HG03108 (cell line): ENCODE measurements around the gene MCCD1.

Experiments
- ATAC-seq: cut with Tn5 transposase; IDR thresholded peaks from one replicate; pipeline ENCODE4 v1.9.1; 2021; ENCODE audit warnings: moderate library complexity; ENCODE audit not compliant: unreplicated experiment

Gene MCCD1

DNA sequence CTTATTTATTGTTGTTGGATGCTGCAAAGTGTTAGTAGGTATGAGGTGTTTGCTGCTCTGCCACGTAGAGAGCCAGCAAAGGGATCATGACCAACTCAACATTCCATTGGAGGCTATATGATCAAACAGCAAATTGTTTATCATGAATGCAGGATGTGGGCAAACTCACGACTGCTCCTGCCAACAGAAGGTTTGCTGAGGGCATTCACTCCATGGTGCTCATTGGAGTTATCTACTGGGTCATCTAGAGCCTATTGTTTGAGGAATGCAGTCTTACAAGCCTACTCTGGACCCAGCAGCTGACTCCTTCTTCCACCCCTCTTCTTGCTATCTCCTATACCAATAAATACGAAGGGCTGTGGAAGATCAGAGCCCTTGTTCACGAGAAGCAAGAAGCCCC, 18.8 kb upstream of the MCCD1 start:
- no peak for ATAC-seq

DNA sequence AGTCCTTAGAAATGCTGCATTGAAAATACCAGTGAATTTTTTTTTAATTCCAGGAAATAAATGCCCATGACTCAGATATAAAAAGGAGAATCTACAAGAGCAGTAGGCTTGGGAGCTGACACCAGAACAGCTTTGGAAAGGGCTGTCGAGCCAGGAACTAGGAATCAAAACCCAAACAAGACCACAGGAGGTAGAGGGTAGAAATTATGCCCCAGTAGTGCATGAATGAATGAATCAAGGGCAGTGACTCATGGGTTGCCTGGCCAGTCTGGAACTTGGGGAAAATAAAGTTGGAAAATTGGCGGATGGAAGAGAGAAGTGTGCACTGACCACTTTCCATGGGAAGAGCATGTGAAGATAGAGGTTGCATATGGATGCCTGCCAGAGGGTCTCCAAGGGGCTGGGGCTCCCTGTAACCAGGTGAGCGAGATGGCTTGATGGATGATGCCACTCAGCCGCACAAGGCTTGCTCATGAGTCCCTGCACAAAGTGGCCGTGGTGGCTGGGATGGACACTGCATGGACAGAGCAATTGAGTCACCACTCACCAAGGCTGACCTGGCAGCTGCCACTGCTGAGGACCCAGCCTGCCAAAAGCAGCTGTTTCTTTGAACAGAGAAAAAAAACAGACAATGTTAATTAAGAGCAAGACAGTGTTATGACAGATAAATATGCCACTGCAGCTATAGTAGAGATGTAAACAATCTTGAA, 15.2 kb upstream of the MCCD1 start:
- no peak for ATAC-seq

DNA sequence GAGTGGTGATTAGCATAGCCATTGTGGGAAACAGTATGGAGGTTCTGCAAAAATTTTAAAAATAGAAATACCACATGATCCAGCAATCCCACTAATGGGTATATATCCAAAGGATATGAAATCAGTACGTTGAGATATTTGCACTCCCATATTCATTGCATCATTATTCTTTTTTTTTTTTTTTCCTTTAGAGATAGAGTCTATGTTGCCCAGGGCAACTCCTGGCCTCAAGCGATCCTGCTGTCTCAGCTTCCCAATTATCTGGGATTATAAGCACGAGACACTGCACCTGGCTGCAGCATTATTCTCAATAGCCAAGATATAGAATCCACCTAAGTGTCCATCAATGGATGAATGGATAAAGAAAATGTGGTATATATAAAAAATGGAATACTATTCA, 6.9 kb upstream of the MCCD1 start:
- no peak for ATAC-seq

- no peak for ATAC-seq
Observed at GRCh38 chr6:31525553-31525931, 3.2 kb upstream of the MCCD1 start.

DNA sequence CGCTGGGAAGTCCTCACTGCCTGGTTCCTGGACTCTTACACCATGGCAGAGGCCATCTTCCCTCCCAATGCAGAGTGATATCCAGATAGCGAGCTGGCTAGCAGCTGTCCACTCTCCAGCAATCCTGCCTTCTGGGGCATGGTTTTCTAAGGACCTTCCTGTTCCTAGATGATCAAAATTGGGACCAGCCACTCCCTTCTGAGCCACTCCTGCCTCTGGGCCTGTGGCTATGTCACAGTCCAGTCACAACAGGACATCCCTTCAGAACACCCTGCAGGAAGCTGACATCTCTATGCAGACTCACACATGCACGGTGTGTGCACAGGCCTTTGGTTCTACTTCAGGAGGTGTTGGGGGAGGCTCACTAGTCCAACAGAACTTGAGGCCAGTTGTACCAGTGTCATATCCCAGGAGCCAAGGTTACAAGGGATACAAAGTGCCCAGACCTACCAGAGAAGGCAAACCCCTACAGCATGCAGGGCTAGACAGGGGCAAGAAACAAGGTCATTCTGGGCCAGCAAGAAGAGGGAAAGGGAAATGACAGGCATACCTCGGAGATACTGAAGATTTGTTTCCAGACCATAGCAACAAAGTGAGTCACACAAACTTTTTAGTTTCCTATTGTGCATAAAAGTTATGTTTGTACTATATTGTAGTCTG, 2.7 kb upstream of the MCCD1 start:
- no peak for ATAC-seq

DNA sequence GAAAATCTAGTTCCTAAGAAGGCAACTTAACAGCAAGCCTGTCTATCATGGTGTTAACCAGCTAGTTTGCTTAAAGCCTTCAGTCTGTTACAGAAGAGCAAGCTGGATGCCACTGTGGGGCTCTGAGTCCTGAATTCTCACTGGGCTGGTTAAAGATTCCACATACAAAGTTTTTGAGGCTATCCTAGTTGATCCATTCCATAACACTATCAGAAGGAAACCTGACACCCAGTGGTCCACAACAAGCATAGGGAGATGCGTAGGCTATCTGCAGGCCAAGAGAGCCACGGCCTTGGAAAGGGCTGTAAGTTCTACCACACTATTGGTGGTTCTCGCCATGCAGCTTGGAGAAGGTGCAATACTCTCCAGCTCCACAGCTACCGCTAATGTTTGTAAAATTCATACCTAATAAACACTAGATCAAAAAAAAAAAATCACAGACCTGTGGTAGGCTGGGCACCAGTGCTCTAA, 420 bp upstream of the MCCD1 start:
- no peak for ATAC-seq

DNA sequence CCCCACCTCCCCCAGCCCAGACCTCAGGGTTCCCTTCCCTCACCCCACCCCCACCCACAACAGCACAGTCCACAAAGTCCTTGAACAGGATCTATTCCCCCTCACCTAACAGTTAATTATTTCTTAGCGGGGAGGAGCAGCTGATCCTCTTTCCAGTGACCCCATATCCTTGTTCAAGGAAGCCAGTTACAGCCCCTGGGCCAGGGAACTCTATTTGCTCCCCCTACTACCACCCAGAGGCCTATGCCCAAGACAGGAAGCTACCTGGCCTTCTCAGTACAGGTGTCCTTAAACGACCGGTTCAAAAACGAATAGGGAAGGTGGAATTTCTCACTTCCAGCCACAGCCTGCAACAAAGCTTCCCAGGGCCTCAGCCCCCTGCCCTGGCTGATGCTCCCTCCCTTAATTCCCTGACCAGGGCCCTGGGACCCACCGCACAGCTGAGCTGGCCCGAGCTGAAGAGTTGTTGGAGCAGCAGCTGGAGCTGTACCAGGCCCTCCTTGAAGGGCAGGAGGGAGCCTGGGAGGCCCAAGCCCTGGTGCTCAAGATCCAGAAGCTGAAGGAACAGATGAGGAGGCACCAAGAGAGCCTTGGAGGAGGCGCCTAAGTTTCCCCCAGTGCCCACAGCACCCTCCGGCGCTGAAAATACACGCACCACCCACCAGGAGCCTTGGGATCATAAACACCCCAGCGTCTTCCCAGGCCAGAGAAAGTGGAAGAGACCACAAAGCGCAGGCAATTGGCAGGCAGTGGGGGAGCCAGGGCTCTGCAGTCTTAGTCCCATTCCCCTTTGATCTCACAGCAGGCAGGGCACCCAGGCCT, 778 bp downstream of the MCCD1 start:
- ATAC-seq = no peak

DNA sequence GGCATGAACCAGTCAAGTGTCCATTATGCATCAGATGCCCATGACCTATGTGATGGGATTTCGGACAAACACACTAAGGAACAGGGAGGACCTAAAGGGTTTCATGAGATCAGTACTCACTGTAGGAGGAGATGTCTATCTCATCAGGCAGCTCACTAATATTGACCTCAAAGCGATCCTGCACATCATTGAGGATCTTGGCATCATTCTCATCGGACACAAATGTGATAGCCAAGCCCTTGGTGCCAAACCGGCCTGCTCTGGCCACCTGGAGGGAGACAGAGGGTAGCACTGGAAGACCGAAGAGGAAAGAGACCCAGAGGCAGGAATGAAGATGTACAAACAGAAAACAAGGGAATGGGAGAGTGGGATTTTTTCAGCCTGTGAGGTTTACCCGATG, 1.9 kb downstream of the MCCD1 start:
- no peak for ATAC-seq

- no peak for ATAC-seq
Observed at GRCh38 chr6:31531162-31531561, 2.4 kb downstream of the MCCD1 start.

- ATAC-seq = no peak
Observed at GRCh38 chr6:31531771-31532643, 3.2 kb downstream of the MCCD1 start.

- no peak for ATAC-seq
Observed at GRCh38 chr6:31532644-31533454, 4.1 kb downstream of the MCCD1 start.

GRCh38 chr6:31533455-31533841, 4.7 kb downstream of the MCCD1 start:
- no peak for ATAC-seq

- ATAC-seq = no peak
Observed at GRCh38 chr6:31534011-31534410, 5.2 kb downstream of the MCCD1 start.

DNA sequence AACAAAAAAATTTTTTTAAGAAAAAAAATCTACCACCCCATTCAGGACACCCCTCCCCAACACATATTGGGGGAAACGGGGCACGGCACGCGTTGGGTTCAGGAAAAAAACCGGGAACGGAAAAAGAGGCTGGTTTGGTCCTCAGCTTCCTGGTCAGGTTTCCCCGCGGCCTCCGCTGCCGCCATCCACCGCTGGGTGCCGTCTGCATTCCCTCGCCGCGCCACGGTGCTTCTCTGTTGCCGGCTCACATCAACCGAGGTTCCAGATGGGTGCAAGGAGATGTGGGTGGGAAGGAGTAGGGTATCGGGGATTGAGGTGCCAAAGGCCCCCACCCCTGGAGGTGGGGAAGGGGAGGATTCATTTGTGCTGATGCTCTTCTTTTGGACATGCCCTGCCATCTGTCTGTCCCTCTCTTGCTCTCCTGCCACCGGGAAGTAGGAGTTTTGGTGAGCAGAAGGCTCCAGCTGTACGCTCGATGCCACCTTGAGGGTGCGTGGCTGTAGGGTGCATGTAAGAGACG, 5.8 kb downstream of the MCCD1 start:
- no peak for ATAC-seq

- ATAC-seq = no peak
Observed at GRCh38 chr6:31535538-31536324, 7.0 kb downstream of the MCCD1 start.

DNA sequence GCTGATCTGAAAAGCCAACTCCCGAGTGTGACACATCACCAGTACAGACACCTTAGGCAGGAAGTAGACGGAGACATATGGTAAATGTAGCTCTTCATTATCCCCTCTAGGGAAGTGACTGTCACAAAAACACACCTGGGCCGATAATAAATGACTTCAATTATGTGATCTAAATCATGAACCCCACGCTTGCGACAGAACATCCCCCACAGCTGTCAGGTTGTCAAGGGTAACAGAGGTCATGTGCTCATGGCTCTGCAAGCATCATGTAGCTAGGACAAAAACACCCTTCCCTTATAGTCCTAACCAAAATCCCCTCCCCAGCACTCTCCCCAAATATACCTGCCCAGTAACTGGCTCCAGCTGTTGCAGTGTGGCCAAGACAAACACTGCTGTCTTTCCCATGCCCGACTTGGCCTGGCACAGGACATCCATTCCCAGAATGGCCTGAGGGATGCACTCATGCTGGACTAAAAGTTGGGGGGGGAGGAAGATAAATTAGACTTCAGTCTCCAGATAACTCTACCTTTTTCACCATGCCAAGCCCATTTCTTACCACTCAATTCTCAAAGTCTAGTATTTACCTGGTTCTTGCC, 10.1 kb downstream of the MCCD1 start:
- no peak for ATAC-seq

GRCh38 chr6:31540640-31541039, 11.9 kb downstream of the MCCD1 start:
- ATAC-seq = no peak

- no peak for ATAC-seq
Observed at GRCh38 chr6:31541059-31541657, 12.4 kb downstream of the MCCD1 start.
